GM19035 (cell line): ENCODE measurements around the gene LRRK1.

Source experiments
- ATAC-seq: cut with Tn5 transposase; IDR thresholded peaks from one replicate; pipeline ENCODE4 v1.9.1; 2021; ENCODE audit not compliant: unreplicated experiment

Gene LRRK1

GRCh38 chr15:100890051-100890720, 29.0 kb upstream of the LRRK1 start:
- ATAC-seq = no peak

- ATAC-seq = no peak
Measured at GRCh38 chr15:100890850-100891249, 28.3 kb upstream of the LRRK1 start.

GRCh38 chr15:100891307-100892012, 27.7 kb upstream of the LRRK1 start:
- ATAC-seq = no peak

- ATAC-seq = no peak
Measured at GRCh38 chr15:100892013-100892355, 27.2 kb upstream of the LRRK1 start.

GRCh38 chr15:100893261-100893963, 25.7 kb upstream of the LRRK1 start:
- ATAC-seq = no peak

GRCh38 chr15:100893964-100894295, 25.2 kb upstream of the LRRK1 start:
- ATAC-seq = no peak

- no peak for ATAC-seq
Measured at GRCh38 chr15:100895721-100896120, 23.4 kb upstream of the LRRK1 start.

GRCh38 chr15:100897221-100898151, 21.7 kb upstream of the LRRK1 start:
- ATAC-seq = no peak

GRCh38 chr15:100898152-100898490, 21.0 kb upstream of the LRRK1 start:
- no peak for ATAC-seq

GRCh38 chr15:100898661-100899462, 20.3 kb upstream of the LRRK1 start:
- ATAC-seq = no peak

- no peak for ATAC-seq
Measured at GRCh38 chr15:100899601-100900000, 19.6 kb upstream of the LRRK1 start.

GRCh38 chr15:100900136-100900794, 18.9 kb upstream of the LRRK1 start:
- ATAC-seq = no peak

- no peak for ATAC-seq
Measured at GRCh38 chr15:100900795-100901169, 18.4 kb upstream of the LRRK1 start.

GRCh38 chr15:100901296-100901695, 17.9 kb upstream of the LRRK1 start:
- no peak for ATAC-seq

GRCh38 chr15:100901702-100902435, 17.3 kb upstream of the LRRK1 start:
- no peak for ATAC-seq

- no peak for ATAC-seq
Measured at GRCh38 chr15:100902436-100903167, 16.6 kb upstream of the LRRK1 start.

- no peak for ATAC-seq
Measured at GRCh38 chr15:100903168-100903554, 16.0 kb upstream of the LRRK1 start.

- ATAC-seq = no peak
Measured at GRCh38 chr15:100905850-100906249, 13.3 kb upstream of the LRRK1 start.

GRCh38 chr15:100908466-100908865, 10.7 kb upstream of the LRRK1 start:
- no peak for ATAC-seq
